Astrocyte (in vitro differentiated cells and primary cell): ENCODE measurements around the gene CREB5. TPM values are rescaled to one million over a fixed set of nuclear protein-coding genes. Genes with fewer than 3 reads are reported as not detected.

Experiments
- DNase-seq: peaks from one replicate; pipeline ENCODE4 v3.0.0-alpha.2; 2010; ENCODE audit warnings: low read depth
- FAIRE-seq: peaks from 2 replicates; lab custom pipeline; 2011; peaks lifted over from hg19 to GRCh38; lab: Jason Lieb, UNC
- H2AFZ ChIP-seq: 2 replicates; pipeline ENCODE4 v1.6.0; 2012; ENCODE audit warnings: low read depth, low read length, inconsistent platforms
- H3K27ac ChIP-seq: 2 replicates; pipeline ENCODE4 v1.5.1; 2011; ENCODE audit warnings: low read depth, low read length, inconsistent platforms
- H3K27me3 ChIP-seq: 2 replicates; pipeline ENCODE4 v1.6.0; 2011; ENCODE audit warnings: low read length, inconsistent platforms; ENCODE audit not compliant: insufficient read depth
- H3K36me3 ChIP-seq: 2 replicates; pipeline ENCODE4 v1.5.1; 2011; ENCODE audit warnings: low read length, inconsistent platforms; ENCODE audit not compliant: insufficient read depth
- H3K4me1 ChIP-seq: 2 replicates; pipeline ENCODE4 v1.5.1; 2011; ENCODE audit warnings: low read length, inconsistent platforms; ENCODE audit not compliant: insufficient read depth
- H3K4me2 ChIP-seq: 2 replicates; pipeline ENCODE4 v1.6.0; 2012; ENCODE audit warnings: low read length, inconsistent platforms
- H3K4me3 ChIP-seq: 2 replicates; pipeline ENCODE4 v1.5.1; 2011; ENCODE audit warnings: low read depth, mild to moderate bottlenecking, low read length, inconsistent platforms; ENCODE audit not compliant: insufficient read depth
- H3K79me2 ChIP-seq: 2 replicates; pipeline ENCODE4 v1.6.0; 2012; ENCODE audit warnings: mild to moderate bottlenecking, low read length, inconsistent platforms; ENCODE audit not compliant: insufficient read depth
- H3K9ac ChIP-seq: 2 replicates; pipeline ENCODE4 v1.6.0; 2012; ENCODE audit warnings: mild to moderate bottlenecking, low read length, inconsistent platforms
- H3K9me3 ChIP-seq: 2 replicates; pipeline ENCODE4 v1.5.1; 2012; ENCODE audit warnings: low read depth, mild to moderate bottlenecking, low read length, inconsistent platforms; ENCODE audit not compliant: insufficient read depth
- H4K20me1 ChIP-seq: 2 replicates; pipeline ENCODE4 v1.6.0; 2012; ENCODE audit warnings: low read length, inconsistent platforms; ENCODE audit not compliant: insufficient read depth
- H3K27ac Mint-ChIP-seq: one replicate; pipeline ENCODE4 v1.8.0; 2021; ENCODE audit warnings: mild to moderate bottlenecking, mixed read lengths; ENCODE audit not compliant: unreplicated experiment
- H3K27me3 Mint-ChIP-seq: one replicate; pipeline ENCODE4 v1.8.0; 2021; ENCODE audit warnings: low read depth, mixed read lengths; ENCODE audit not compliant: unreplicated experiment
- H3K36me3 Mint-ChIP-seq: one replicate; pipeline ENCODE4 v1.8.0; 2021; ENCODE audit warnings: low read depth, mixed read lengths; ENCODE audit not compliant: unreplicated experiment
- H3K4me1 Mint-ChIP-seq: one replicate; pipeline ENCODE4 v1.8.0; 2021; ENCODE audit warnings: low read depth, mixed read lengths; ENCODE audit not compliant: unreplicated experiment
- H3K4me3 Mint-ChIP-seq: one replicate; pipeline ENCODE4 v1.8.0; 2021; ENCODE audit warnings: mild to moderate bottlenecking, moderate library complexity, mixed read lengths; ENCODE audit not compliant: unreplicated experiment
- H3K9me3 Mint-ChIP-seq: one replicate; pipeline ENCODE4 v1.8.0; 2021; ENCODE audit warnings: mild to moderate bottlenecking, mixed read lengths; ENCODE audit not compliant: unreplicated experiment
- CTCF ChIP-seq: IDR thresholded peaks from 2 replicates; pipeline ENCODE4 v1.5.1; 2011; ENCODE audit warnings: low read depth, mild to moderate bottlenecking, inconsistent platforms, low read length, moderate library complexity; ENCODE audit not compliant: insufficient read depth
- EZH2 ChIP-seq: IDR thresholded peaks from 2 replicates; pipeline ENCODE4 v1.6.1; 2012; ENCODE audit warnings: mild to moderate bottlenecking, low read length, inconsistent platforms; ENCODE audit not compliant: insufficient read depth
- total RNA-seq: library from RNA; stranded (reverse); gene quantifications from 2 replicates; pipeline ENCODE4 v1.2.1, GENCODE V29; 2021

Gene CREB5
- total RNA-seq, 1 donor from 2014 or later: 25.4 TPM

DNA sequence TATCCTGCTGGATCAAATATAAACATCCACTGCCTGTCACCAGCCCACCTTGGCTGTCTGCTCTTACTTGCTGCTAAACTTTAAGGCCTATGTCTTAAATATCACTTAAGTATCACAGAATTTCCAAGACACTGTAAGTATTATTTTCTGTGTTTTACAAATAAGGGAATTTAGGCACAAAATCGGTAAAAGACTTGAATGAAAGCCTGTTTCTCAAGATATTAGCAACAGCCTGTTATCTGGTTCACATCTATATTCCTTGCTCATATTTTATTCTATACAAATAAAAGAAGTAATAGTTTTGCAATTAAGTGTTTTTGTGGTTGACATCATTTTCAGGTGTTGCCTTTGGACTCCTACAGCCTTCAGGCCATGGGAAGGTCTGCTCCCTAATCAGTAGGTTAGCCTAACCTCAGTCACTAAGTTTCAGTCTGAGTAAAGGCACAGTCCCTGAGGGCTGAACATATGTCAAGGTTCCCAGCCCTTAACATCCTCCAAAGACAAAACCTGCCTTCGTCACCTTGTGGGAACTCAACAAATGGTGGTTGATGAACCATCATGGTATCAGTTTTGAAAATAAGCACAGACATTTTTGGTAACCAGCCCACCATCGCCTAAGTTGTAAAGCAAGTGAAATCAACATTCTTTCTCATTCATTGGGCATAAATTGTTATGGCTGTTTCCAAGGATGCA, 127.1 kb downstream of the CREB5 start:
- Histone ChIP-seq H3K79me2 (no peaks in the 10 kb centered on the region), H3K9me3 (no peaks in the 10 kb centered on the region), H3K4me1 (no peaks in the 10 kb centered on the region), H3K4me3 (no peak overlapping the region), H3K4me2 (no peak overlapping the region), H3K27me3 (no peaks in the 10 kb centered on the region), H2AFZ (no peak overlapping the region), H3K27ac (no peak overlapping the region), H3K36me3 (no peaks in the 10 kb centered on the region), H3K9ac (no peak overlapping the region), H4K20me1 (no peaks in the 10 kb centered on the region)
- H3K9me3 Mint-ChIP-seq: no peaks in the 10 kb centered on the region
- H3K27me3 Mint-ChIP-seq: no peaks in the 10 kb centered on the region
- H3K36me3 Mint-ChIP-seq: peaks cover 4% of the 10 kb centered on the region
- no peak overlapping the region for H3K27ac Mint-ChIP-seq
- H3K4me1 Mint-ChIP-seq: peaks cover under 1% of the 10 kb centered on the region
- TF ChIP-seq EZH2: no peak
- FAIRE-seq (no peak), DNase-seq (no peak)
- no peak overlapping the region for H3K4me3 Mint-ChIP-seq

DNA sequence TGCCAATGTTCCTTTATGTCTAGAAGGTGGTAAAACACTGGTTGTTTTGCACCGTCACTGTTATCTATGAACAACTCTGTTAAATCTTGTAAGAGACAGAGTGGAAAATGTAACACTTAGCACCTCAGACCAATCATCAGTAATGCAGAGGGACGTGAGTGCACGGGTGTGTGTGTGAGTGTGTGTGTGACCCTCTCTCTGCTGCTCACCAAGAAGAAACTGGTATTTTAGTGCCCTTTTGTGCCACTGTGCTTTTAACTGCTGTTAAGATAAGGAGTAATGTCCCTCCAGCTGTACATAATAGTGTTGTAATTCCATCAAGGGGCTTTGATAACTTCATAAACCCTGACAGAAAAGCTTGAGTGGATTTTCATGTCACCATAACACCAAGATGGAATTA, 130.1 kb downstream of the CREB5 start:
- H3K4me1 ChIP-seq: no peaks in the 10 kb centered on the region
- H2AFZ ChIP-seq: no peak overlapping the region
- Mint-ChIP-seq H3K36me3 (peaks cover 6% of the 10 kb centered on the region), H3K4me3 (no peak overlapping the region), H3K9me3 (peaks cover 6% of the 10 kb centered on the region), H3K27ac (no peak overlapping the region), H3K27me3 (no peaks in the 10 kb centered on the region), H3K4me1 (no peaks in the 10 kb centered on the region)
- H3K9me3 ChIP-seq: peaks cover 4% of the 10 kb centered on the region
- H3K36me3 ChIP-seq: no peaks in the 10 kb centered on the region
- no peak for FAIRE-seq
- DNase-seq: no peak
- H3K27ac ChIP-seq: no peak overlapping the region
- no peaks in the 10 kb centered on the region for H4K20me1 ChIP-seq
- H3K4me2 ChIP-seq: no peak overlapping the region
- H3K27me3 ChIP-seq: no peaks in the 10 kb centered on the region
- TF ChIP-seq CTCF (no peak), EZH2 (no peak)
- no peak overlapping the region for H3K9ac ChIP-seq
- no peaks in the 10 kb centered on the region for H3K79me2 ChIP-seq
- H3K4me3 ChIP-seq: no peak overlapping the region

- no peak for DNase-seq
- H3K27ac ChIP-seq: no peak overlapping the region
- no peak overlapping the region for H3K9ac ChIP-seq
- no peak overlapping the region for H2AFZ ChIP-seq
- no peaks in the 10 kb centered on the region for H3K4me1 Mint-ChIP-seq
- H3K4me3 ChIP-seq: no peak overlapping the region
- TF ChIP-seq EZH2: no peak
- no peak for TF ChIP-seq CTCF
- H3K36me3 Mint-ChIP-seq: peaks cover 6% of the 10 kb centered on the region
- peaks cover 6% of the 10 kb centered on the region for H3K9me3 Mint-ChIP-seq
- no peaks in the 10 kb centered on the region for H3K36me3 ChIP-seq
- no peak overlapping the region for H3K27ac Mint-ChIP-seq
- no peaks in the 10 kb centered on the region for H3K4me1 ChIP-seq
- no peaks in the 10 kb centered on the region for H3K79me2 ChIP-seq
- H3K27me3 Mint-ChIP-seq: no peaks in the 10 kb centered on the region
- no peak for FAIRE-seq
- no peaks in the 10 kb centered on the region for H3K27me3 ChIP-seq
- H3K4me2 ChIP-seq: no peak overlapping the region
- no peaks in the 10 kb centered on the region for H4K20me1 ChIP-seq
- no peak overlapping the region for H3K4me3 Mint-ChIP-seq
- H3K9me3 ChIP-seq: peaks cover 4% of the 10 kb centered on the region
These were observed 132.3 kb downstream of the CREB5 start for GRCh38 chr7:28544453-28545117.
